ENCODE measurements around the gene GDPD5. TPM values are rescaled to one million over a fixed set of nuclear protein-coding genes. Genes with fewer than 3 reads are reported as not detected.

Gene GDPD5
- total and polyA plus RNA-seq, 8 donors: 0.58 to 57.6 (median 4.9) TPM

- Histone ChIP-seq H3K36me3 (no peaks in the 10 kb centered on the region), H3K27me3 (no peaks in the 10 kb centered on the region), H3K4me1 (peaks cover 3 to 34% (median 22%) of the 10 kb centered on the region in 4 donors), H3K9me3 (no peaks in the 10 kb centered on the region), H3K27ac (peak overlapping the region in 4 of 5 donors; percentile 28 to 65 (median 58)), H3K4me3 (no peak overlapping the region)
- intact Hi-C loops (cut with DNase I; ENCODE audit: low total_unique reads): no loop called here
- no peak for TF ChIP-seq POLR2A (IDR thresholded peaks at IDR 0.05)
- no peak for TF ChIP-seq CTCF (IDR thresholded peaks at IDR 0.05)
- no peak for TF ChIP-seq POLR2AphosphoS5 (IDR thresholded peaks at IDR 0.05)
- no peak for TF ChIP-seq EP300 (IDR thresholded peaks at IDR 0.05)
- peak in 1 of 2 donors; percentile 83 for DNase-seq
- 39 to 57% (median 47%) methylated on average over 6 to 10 of the region's 10 CpGs for WGBS, 5 donors
These were observed 48.8 kb downstream of the GDPD5 start for GRCh38 chr11:75476739-75477613.

DNA sequence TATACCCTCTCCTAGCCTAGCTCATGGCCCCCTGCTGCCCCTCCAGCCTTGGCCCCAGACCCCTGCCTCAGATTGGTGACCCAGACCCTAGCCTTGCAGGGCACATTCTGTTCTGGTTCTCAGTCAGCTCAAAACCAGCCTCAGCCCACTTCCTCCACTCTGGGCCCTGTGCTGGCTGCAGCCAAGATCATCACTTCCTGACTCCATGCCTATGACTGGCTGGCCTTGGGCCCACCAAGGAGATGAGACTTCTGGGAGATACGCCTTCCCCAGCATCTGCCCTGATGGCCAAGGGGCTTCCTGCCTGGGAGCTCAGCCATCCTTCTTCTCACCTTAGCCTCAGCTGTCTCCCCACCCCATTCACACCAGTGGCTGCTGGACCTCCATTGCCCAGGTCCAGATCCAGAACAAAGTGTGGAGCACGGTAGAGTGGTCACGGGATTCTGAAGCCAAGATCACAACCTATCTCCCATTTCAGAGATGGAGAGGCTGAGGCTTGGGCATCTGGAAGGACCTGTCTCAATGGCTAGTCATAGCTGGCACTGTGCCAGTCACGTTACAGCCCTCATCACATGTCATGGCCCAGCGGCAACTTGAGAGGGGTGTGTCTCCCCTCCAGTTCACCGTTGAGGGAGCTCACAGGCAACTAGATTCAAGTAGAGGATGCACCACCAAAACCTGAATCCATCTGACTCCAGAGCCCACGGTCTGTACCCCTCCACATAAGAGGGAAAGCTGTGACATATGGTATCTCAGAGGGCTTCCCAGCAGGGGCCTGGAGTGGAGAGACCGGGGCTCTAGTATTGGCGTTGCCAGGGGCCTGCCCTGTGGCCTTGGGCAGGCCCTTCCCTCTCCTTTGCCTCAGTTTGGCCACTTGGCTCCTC lies 49.7 kb downstream of the GDPD5 start:
- Histone ChIP-seq H3K4me3 (peak overlapping the region in 1 of 4 donors; percentile 7), H3K4me1 (peaks cover 3 to 34% (median 22%) of the 10 kb centered on the region in 4 donors), H3K9me3 (no peaks in the 10 kb centered on the region), H3K36me3 (no peaks in the 10 kb centered on the region), H3K27ac (peak overlapping the region; percentile 2 to 65 (median 56)), H3K27me3 (no peaks in the 10 kb centered on the region)
- DNase-seq: peak in 1 of 2 donors; percentile 30
- TF ChIP-seq POLR2A (IDR thresholded peaks at IDR 0.05) (no peak), EP300 (IDR thresholded peaks at IDR 0.05) (no peak), POLR2AphosphoS5 (IDR thresholded peaks at IDR 0.05) (no peak)
- intact Hi-C loops (cut with DNase I; ENCODE audit: low total_unique reads): no loop called here
- WGBS, 5 donors: 67 to 88% (median 75%) methylated on average over 6 to 9 of the region's 9 CpGs

GRCh38 chr11:75474878-75475766 lies 50.6 kb downstream of the GDPD5 start:
- H3K27me3 ChIP-seq: no peaks in the 10 kb centered on the region
- H3K27ac ChIP-seq: peak overlapping the region in 4 of 5 donors; percentile 53 to 65 (median 59)
- intact Hi-C loops (cut with DNase I; ENCODE audit: low total_unique reads): no loop called here
- peaks cover 3 to 34% (median 22%) of the 10 kb centered on the region in 4 donors for H3K4me1 ChIP-seq
- WGBS, 5 donors: 56 to 66% (median 61%) methylated on average over 16 of the region's 16 CpGs
- no peaks in the 10 kb centered on the region for H3K36me3 ChIP-seq
- peak; percentile 33 to 84 for DNase-seq
- H3K4me3 ChIP-seq: peak overlapping the region in 2 of 4 donors; percentile 7 to 11
- TF ChIP-seq EP300 (IDR thresholded peaks at IDR 0.05): no peak
- TF ChIP-seq CTCF (IDR thresholded peaks at IDR 0.05): no peak
- TF ChIP-seq POLR2A (IDR thresholded peaks at IDR 0.05): no peak
- TF ChIP-seq POLR2AphosphoS5 (IDR thresholded peaks at IDR 0.05): no peak
- H3K9me3 ChIP-seq: no peaks in the 10 kb centered on the region

DNA sequence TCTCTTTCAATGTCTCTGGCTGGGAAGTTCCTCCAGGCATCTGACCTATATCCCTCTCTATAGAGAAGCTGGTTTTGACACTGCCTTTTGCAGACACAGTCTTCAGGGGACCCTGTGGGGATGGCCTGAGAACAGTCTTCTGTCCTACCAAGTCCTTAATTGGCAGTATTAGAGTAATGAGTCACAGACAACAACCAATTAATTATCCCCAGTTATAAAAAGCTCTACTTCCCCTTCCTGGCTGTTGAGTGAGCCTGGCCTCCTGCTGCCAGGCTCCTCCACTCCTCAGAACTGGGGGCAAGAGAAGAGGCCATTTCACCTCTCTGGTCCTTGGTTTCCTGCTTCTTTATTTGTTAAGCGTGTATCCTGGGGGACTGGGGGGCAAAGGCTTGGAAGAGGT lies 51.5 kb downstream of the GDPD5 start:
- intact Hi-C loops (cut with DNase I; ENCODE audit: low total_unique reads): no loop called here
- no peak for DNase-seq
- WGBS, 5 donors: 76 to 100% (median 92%) methylated on average over 1 of the region's 1 CpG
- H3K27me3 ChIP-seq: no peaks in the 10 kb centered on the region
- H3K9me3 ChIP-seq: no peaks in the 10 kb centered on the region
- TF ChIP-seq CTCF (IDR thresholded peaks at IDR 0.05) (no peak), POLR2A (IDR thresholded peaks at IDR 0.05) (no peak), POLR2AphosphoS5 (IDR thresholded peaks at IDR 0.05) (no peak), EP300 (IDR thresholded peaks at IDR 0.05) (no peak)
- no peak overlapping the region for H3K4me3 ChIP-seq
- no peaks in the 10 kb centered on the region for H3K36me3 ChIP-seq
- H3K27ac ChIP-seq: no peak overlapping the region
- peaks cover 3 to 34% (median 22%) of the 10 kb centered on the region in 4 donors for H3K4me1 ChIP-seq

All from stomach (tissue), 9 donors.